ENCODE results near the gene RABEP1.
A peak's percentile ranks its signal among the peaks of the same experiment; 100 is the strongest.

The RABEP1 gene

GRCh38 chr17:5297245-5297644, 15.2 kb downstream of the RABEP1 start:
- Histone ChIP-seq H3K9me3 (peaks cover 9% of the 10 kb centered on the region), H3K4me2 (no peak overlapping the region), H3K4me3 (no peak overlapping the region), H3K27ac (no peak overlapping the region), H3K4me1 (peaks cover 5% of the 10 kb centered on the region), H3K9ac (no peak overlapping the region), H3K27me3 (no peaks in the 10 kb centered on the region), H3K36me3 (peaks cover 60% of the 10 kb centered on the region), H4K20me1 (peaks cover 99% of the 10 kb centered on the region)
- no peak for TF ChIP-seq Cebpa-rat (IDR thresholded peaks at IDR 0.05)

- Histone ChIP-seq H3K9ac (no peak overlapping the region), H4K20me1 (peaks cover 98% of the 10 kb centered on the region), H3K27me3 (no peaks in the 10 kb centered on the region), H3K4me3 (no peak overlapping the region), H3K4me1 (no peaks in the 10 kb centered on the region), H3K4me2 (no peak overlapping the region), H3K9me3 (no peaks in the 10 kb centered on the region), H3K36me3 (peaks cover 58% of the 10 kb centered on the region), H3K27ac (no peak overlapping the region)
- no peak for TF ChIP-seq Cebpa-rat (IDR thresholded peaks at IDR 0.05)
These were observed 17.3 kb downstream of the RABEP1 start for GRCh38 chr17:5299383-5299782.

DNA sequence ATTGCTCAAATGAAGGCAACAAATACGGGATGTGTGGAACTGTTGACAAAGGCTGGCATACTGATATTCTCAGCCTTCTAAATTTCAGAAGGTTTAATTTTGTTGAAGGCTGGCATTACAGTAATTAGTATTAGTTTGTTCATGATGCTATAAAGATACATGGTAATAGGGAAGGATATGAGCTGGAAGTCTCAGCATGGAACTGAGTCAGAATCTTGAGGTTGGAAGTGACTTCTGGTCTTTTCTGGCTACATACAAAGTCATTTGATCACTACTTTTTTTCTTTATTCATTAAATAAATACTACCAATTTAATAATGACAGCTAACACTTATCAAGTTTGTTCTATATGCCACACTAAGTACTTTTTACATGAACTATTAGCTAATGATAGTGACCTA, 22.6 kb downstream of the RABEP1 start:
- peaks cover 86% of the 10 kb centered on the region for H4K20me1 ChIP-seq
- no peak overlapping the region for H3K27ac ChIP-seq
- no peak overlapping the region for H3K4me2 ChIP-seq
- no peaks in the 10 kb centered on the region for H3K4me1 ChIP-seq
- H3K9ac ChIP-seq: no peak overlapping the region
- no peaks in the 10 kb centered on the region for H3K27me3 ChIP-seq
- no peaks in the 10 kb centered on the region for H3K9me3 ChIP-seq
- no peak for TF ChIP-seq Cebpa-rat (IDR thresholded peaks at IDR 0.05)
- peaks cover 46% of the 10 kb centered on the region for H3K36me3 ChIP-seq
- H3K4me3 ChIP-seq: no peak overlapping the region

- peaks cover 36% of the 10 kb centered on the region for H4K20me1 ChIP-seq
- H3K9me3 ChIP-seq: peaks cover 13% of the 10 kb centered on the region
- H3K36me3 ChIP-seq: peaks cover 48% of the 10 kb centered on the region
- no peak overlapping the region for H3K4me3 ChIP-seq
- H3K4me1 ChIP-seq: no peaks in the 10 kb centered on the region
- no peaks in the 10 kb centered on the region for H3K27me3 ChIP-seq
- H3K9ac ChIP-seq: no peak overlapping the region
- no peak for TF ChIP-seq Cebpa-rat (IDR thresholded peaks at IDR 0.05)
- H3K27ac ChIP-seq: no peak overlapping the region
- H3K4me2 ChIP-seq: no peak overlapping the region
These were observed 27.8 kb downstream of the RABEP1 start for GRCh38 chr17:5309851-5310250.

- Histone ChIP-seq H3K4me1 (peaks cover 19% of the 10 kb centered on the region), H3K9ac (no peak overlapping the region), H3K27me3 (no peaks in the 10 kb centered on the region), H3K4me2 (no peak overlapping the region), H3K36me3 (peaks cover 40% of the 10 kb centered on the region), H3K27ac (no peak overlapping the region), H3K4me3 (no peak overlapping the region), H3K9me3 (peaks cover 24% of the 10 kb centered on the region), H4K20me1 (peaks cover 30% of the 10 kb centered on the region; the same call in 1 of the 2 replicates)
- no peak for TF ChIP-seq Cebpa-rat (IDR thresholded peaks at IDR 0.05)
These were observed 43.8 kb downstream of the RABEP1 start for GRCh38 chr17:5325851-5326250.

DNA sequence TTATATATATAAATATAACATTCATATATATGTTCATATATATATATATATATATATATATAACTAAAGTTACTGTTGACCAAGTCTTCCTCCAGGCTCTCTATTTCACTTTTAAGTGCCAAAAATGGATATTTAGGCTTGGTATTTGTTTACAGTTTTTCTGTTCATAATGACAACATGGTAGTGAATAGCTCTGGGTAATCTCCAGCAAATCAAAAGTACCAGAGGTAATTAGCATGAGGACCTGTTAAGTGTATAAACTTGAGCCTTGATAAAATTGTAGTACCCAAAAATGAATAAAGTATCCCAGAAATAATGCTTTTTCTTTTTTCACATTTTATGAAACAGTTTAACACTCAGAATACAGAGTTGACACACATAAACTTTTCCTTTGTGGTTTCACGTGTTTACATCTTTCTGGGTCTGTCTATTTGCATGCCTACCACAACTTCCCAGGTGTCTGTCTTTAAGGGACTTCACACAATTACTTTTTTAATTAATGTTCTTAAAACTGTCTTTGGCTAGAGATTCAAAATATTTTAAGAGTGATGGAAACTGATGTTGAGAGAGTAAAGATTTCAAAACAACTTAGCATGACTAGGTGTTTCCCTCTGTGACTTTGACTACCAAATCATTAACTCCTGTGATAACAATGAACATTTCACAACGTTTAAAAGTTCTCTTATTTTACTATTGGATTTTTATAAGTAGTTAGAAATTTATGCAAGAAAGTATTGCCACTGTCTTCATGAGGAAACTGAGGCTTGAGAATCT, 47.9 kb downstream of the RABEP1 start:
- Histone ChIP-seq H3K4me3 (no peak overlapping the region), H3K4me1 (peaks cover 19% of the 10 kb centered on the region), H3K4me2 (peak overlapping the region; percentile 58), H4K20me1 (peaks cover 32% of the 10 kb centered on the region; the same call in 1 of the 2 replicates), H3K9ac (no peak overlapping the region), H3K36me3 (peaks cover 37% of the 10 kb centered on the region), H3K9me3 (no peaks in the 10 kb centered on the region), H3K27ac (0 out of 2 replicates have a peak overlapping the region, but pooled peaks have one; percentile 18), H3K27me3 (no peaks in the 10 kb centered on the region)
- no peak for TF ChIP-seq Cebpa-rat (IDR thresholded peaks at IDR 0.05)

DNA sequence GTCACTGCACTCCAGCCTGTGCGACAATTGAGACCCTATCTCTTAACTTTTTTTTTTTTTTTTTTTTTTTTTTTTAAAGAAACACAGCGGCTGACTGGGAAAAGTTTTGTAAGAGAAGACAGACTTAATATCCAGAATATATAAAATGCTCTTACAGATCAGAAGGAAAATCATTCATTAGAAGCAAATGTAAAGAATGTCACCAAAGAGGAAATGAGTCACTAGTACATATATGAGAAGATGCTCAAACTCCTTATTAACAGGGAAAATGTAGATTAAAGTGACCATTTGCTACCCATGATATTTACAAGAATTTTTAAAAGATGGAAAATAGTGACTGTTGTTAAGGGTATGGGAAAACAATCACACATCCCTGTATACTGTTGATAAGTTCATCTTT, 48.9 kb downstream of the RABEP1 start:
- Histone ChIP-seq H3K9me3 (no peaks in the 10 kb centered on the region), H3K4me1 (peaks cover 19% of the 10 kb centered on the region), H3K36me3 (peaks cover 40% of the 10 kb centered on the region), H3K27ac (no peak overlapping the region), H4K20me1 (peaks cover 27% of the 10 kb centered on the region; the same call in 1 of the 2 replicates), H3K9ac (no peak overlapping the region), H3K4me2 (no peak overlapping the region), H3K27me3 (no peaks in the 10 kb centered on the region), H3K4me3 (no peak overlapping the region)
- TF ChIP-seq Cebpa-rat (IDR thresholded peaks at IDR 0.05): no peak

GRCh38 chr17:5331506-5331905, 49.4 kb downstream of the RABEP1 start:
- H3K9ac ChIP-seq: no peak overlapping the region
- no peak overlapping the region for H3K27ac ChIP-seq
- H3K27me3 ChIP-seq: no peaks in the 10 kb centered on the region
- no peak overlapping the region for H3K4me2 ChIP-seq
- H4K20me1 ChIP-seq: peaks cover 23% of the 10 kb centered on the region; the same call in 1 of the 2 replicates
- TF ChIP-seq Cebpa-rat (IDR thresholded peaks at IDR 0.05): no peak
- no peak overlapping the region for H3K4me3 ChIP-seq
- no peaks in the 10 kb centered on the region for H3K9me3 ChIP-seq
- peaks cover 19% of the 10 kb centered on the region for H3K4me1 ChIP-seq
- peaks cover 40% of the 10 kb centered on the region for H3K36me3 ChIP-seq

GRCh38 chr17:5344914-5345313, 62.8 kb downstream of the RABEP1 start:
- Histone ChIP-seq H3K4me3 (no peak overlapping the region), H4K20me1 (no peaks in the 10 kb centered on the region), H3K27ac (no peak overlapping the region), H3K27me3 (no peaks in the 10 kb centered on the region), H3K36me3 (peaks cover 65% of the 10 kb centered on the region), H3K9me3 (no peaks in the 10 kb centered on the region), H3K4me1 (no peaks in the 10 kb centered on the region), H3K9ac (no peak overlapping the region), H3K4me2 (no peak overlapping the region)
- TF ChIP-seq Cebpa-rat (IDR thresholded peaks at IDR 0.05): no peak

DNA sequence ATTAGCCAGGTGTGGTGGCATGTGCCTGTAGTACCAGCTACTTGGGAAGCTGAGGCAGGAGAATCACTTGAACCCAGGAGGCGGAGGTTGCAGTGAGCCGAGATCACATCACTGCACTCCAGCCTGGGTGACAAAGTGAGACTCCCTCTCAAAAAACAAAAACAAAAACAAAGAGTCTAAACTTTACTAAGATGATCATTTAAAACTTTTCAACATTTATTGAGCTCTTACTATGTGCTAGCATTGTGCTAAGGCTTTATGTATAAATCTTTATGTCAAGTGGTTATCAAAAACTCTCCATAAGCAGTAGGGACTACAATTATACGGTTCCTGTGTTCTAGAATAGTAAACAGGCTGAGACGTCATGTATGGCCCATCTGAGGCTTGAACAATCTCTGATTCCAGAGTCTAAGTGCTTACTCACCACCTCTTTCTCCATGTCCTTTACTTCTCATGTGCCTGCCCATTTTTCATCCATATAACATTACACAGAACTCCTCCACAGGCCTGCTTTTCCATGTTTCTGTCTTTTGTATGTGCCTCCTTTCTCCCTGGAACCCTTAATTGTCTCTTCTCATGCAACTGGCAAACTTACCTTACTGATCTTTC, 70.7 kb downstream of the RABEP1 start:
- no peaks in the 10 kb centered on the region for H3K27me3 ChIP-seq
- H3K4me1 ChIP-seq: no peaks in the 10 kb centered on the region
- no peaks in the 10 kb centered on the region for H3K9me3 ChIP-seq
- no peak for TF ChIP-seq Cebpa-rat (IDR thresholded peaks at IDR 0.05)
- H3K4me3 ChIP-seq: no peak overlapping the region
- peaks cover 88% of the 10 kb centered on the region for H3K36me3 ChIP-seq
- H3K27ac ChIP-seq: no peak overlapping the region
- H3K9ac ChIP-seq: no peak overlapping the region
- no peaks in the 10 kb centered on the region for H4K20me1 ChIP-seq
- no peak overlapping the region for H3K4me2 ChIP-seq
